Activated CD8-positive, alpha-beta memory T cell treated with anti-CD3 and anti-CD28 coated beads for 1 hour (primary cell): ENCODE results near the gene BRINP1.

Source experiments
- DNase-seq, 2 donors: peaks; one replicate each; pipeline ENCODE4 v3.0.0-alpha.2; 2020; ENCODE audit warnings: low read depth in 1 of 2; ENCODE audit errors: extremely low read depth in 1 of 2

The BRINP1 gene

DNA sequence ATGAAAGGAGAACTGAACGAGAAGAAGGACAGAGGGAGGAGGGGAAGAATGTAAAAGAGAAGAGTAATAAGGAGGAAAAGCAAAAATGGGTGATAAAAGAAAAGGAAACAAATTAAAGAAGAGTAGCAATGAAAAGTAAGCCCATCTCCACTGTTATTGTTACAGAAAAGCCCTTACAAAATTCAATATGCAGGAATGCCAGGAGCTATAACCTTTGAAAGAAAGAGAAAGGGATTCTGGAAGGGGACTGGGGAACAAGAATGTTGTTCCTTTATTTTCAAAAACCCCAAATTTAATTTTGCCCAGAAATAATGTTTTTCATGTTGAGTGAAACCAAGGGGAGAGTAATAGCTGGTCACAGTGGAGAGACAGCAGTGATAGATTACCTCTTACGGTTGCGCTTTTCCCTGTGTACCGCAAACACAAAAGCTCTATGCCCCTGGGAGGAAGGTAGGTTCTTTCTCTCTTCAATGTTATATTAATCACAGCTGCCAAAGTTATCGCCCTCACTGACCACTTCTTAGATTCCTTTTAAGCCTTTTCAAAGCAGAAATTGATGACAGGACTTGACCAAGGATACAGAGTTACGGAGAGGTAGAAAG lies 86.7 kb downstream of the BRINP1 start:
- no peak for DNase-seq

DNA sequence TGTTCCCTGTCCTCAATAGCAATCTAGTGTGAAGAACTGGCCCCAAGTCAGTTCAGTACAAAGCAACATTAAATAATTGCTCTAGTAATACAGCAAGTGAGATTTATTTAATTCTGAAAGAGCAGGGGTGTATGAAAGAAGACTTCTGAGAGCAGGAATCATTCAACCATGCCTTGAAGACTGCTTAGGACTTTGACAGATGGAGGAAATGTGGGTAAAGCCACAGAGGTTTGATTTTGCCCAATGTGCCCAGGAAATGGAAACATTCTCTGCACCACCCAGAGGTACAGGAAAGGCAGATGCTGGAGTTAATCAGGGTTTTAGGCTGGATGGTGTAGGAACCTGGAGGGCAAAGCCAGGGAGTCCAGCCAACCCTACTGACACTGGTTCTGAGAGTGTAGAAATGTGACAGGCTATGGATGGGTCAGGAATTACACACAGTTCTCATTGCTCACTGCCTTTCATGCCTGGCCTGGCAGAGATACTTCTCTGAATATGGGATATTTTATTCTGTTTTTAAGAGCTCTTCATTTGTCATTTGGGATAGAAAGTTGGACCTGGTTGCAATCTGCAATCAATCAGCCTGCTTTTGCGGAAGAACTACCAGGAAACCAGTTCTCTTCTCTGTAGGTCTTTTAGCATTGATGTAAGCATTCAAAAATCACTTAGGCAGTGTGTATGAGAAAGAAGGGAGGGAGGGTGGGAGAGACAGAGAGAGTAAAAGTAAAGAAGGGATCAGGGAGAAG lies 88.3 kb downstream of the BRINP1 start:
- DNase-seq = no peak

GRCh38 chr9:119278171-119278570 lies 91.1 kb downstream of the BRINP1 start:
- DNase-seq = no peak

DNA sequence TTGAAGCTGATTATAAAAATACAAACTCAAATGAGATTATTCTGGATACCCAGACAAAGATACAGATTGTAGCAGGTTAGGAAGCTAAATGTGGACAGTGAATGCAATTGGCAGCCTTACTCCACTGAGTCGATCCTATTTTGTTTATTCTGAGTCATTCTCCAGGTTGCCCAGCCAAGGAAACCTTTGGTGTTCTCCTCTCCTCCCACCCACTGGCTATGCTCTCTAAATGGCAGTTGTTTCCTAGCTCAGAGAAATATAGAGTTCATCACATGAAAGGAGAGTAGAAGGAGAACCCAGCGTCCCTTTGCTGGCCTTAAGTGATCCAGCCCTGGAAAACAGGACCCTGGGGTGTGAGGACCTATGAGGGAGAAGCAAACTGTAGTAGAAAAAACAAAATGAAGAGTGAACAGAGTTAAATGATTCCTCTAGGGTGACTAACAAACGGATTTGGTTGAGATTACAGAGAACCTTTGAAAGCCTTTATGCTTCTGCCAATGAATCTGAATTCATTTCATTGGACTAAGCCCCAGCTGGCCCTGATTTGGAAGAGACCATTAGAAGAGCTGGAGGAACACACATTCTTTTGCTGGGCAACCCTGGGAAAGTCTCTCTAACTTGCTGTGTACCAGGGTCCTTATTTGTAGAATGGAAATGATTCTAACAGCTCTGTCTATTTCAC lies 95.1 kb downstream of the BRINP1 start:
- DNase-seq = no peak

GRCh38 chr9:119273325-119273904 lies 95.8 kb downstream of the BRINP1 start:
- DNase-seq = no peak

DNA sequence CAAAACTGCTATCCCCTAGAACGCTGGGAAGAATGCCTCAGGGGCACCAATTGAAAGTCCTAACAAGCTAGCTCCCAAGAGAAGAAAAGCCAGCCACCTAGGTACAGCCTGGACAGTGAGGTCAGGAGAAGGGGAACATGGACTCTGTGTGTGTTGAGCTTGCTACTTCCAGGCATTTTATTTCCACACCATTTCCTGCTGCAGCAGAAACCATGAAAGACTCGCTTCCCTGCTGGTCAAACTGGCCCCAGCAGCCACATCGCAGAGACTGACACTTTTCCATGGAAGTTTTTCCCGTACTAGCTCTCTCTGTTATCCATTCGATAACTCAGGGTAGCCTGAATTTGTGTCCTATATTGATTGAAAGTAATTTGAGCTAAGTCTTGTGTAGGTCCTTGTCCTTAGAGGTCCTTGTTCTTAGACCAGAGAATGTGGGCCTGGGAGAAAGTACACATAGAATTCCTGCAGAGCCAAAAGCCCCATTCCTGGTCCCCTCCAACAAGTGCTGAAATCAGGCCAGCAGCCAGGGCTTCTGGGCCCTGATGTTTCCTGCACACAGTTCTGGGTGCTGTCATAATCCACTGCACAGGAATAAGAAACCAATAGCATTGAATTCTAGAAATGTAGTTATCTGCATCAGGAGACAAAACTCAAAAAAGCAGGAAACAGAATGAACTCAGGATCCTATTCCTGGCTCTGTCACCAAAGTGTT lies 96.6 kb downstream of the BRINP1 start:
- no peak for DNase-seq

GRCh38 chr9:119268985-119269384 lies 100.2 kb downstream of the BRINP1 start:
- no peak for DNase-seq

DNA sequence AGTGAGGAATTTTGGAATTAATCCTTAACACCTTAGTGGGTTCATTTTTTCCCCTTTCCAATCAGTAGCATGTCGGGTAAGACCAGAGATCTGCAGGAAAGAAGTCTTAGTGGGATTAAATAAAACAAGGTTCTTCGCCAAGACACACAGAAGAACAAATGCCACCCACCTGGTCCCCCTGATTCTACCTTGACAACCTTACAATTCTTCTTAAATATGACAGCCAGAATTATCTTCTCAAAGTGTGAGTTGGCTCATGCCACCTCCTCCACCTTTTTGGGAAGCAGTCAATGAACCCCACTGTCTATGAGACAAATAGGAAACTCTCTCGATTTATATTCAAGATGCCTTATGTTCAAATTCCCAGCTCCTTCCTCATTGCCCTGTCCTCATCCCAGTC lies 105.1 kb downstream of the BRINP1 start:
- no peak for DNase-seq

DNA sequence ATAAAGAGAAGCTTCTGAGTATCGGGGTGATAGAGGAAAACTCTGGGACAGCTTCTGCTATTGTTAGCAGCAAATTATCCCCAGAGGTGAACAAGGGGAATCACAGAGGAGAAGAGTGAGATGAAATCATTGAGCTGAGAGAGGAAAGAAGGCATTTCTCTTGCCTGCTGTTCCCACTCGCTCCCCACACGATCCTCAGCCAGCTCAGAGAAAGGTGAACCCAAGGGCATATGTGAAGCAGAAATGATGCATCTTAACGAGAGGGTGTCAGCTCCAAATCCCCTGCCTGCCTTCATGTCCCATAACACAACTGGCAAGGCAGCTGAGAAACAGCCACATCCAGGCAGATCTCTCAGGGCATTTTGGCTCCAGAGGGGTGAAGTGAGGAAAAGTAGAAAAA lies 111.6 kb downstream of the BRINP1 start:
- no peak for DNase-seq

DNA sequence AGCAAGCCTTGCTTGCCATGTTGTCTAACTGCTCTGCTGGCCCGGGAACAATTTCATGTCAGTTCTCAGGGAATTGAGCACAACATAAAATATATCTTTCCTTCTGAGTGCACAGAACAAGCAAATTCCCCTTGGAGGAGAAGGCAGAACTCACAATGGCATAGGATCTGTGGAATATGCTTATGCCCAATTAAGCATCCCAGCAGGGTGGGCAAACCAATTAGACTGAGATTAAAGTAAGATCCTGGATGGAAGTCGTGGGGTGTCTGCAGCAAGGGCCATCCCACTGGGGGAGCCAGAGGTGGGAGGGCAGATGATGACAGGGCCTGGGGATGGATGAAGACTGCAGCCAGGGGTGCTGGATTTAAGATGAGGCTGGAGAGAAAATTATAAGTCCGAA lies 114.1 kb downstream of the BRINP1 start:
- no peak for DNase-seq

- DNase-seq = no peak
Measured at GRCh38 chr9:119252671-119253299, 116.5 kb downstream of the BRINP1 start.

GRCh38 chr9:119251936-119252335 lies 117.3 kb downstream of the BRINP1 start:
- DNase-seq = no peak

DNA sequence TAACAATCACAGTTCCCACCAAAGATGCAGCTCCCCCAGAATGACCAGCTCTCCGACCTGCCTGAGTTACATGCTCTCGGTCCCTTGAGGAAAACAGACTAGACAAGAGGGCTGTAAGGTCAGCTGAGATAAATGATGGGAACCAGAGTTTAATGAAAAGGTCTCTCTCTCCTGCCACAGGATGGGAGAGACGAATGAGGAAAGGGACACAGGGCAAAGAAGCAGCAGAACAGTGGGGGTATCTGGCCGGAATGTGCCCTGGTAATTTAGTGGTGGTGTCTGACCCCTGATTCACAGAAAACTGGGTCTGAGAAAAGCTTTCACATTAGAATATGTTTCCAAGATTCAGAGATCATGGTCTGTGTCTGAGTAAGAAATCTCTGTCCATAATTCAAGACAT lies 118.5 kb downstream of the BRINP1 start:
- DNase-seq = no peak

DNA sequence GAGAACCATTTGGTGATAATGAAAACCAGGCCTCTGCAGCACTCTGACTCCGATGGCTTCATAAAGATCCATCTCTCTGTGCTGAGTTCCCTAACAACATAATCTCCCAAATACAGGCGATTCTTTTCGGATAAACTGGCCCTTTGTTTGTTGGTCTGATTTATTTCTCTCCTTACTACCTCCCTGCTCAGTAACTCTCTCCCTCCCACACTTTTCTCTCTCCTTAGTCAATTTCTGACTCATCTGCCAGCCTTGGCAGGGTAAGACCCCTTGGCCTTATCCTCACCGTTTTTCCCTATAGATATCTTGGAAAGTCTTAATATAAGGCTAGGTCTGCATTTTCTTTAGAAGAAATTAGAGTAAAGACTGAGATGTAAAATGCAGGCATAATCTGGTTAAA lies 128.7 kb downstream of the BRINP1 start:
- DNase-seq = no peak

DNA sequence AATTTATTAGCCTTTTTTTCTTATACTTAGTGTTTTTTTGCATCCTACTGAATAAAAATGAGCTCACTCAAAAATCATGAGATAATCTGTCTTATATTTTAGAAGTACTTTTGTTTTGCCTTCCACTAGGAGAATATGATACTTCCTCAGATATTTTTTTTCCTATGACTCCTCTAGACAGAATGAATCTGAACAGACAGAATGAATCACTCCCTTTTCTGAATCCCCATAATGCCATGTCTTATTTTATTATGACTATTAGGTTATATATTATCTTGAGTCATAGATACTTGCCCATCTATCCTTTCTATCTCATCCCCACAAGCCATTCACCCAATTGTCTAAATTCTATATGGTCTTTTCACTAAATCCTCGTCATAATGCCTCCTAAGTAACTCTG lies 134.6 kb downstream of the BRINP1 start:
- no peak for DNase-seq

DNA sequence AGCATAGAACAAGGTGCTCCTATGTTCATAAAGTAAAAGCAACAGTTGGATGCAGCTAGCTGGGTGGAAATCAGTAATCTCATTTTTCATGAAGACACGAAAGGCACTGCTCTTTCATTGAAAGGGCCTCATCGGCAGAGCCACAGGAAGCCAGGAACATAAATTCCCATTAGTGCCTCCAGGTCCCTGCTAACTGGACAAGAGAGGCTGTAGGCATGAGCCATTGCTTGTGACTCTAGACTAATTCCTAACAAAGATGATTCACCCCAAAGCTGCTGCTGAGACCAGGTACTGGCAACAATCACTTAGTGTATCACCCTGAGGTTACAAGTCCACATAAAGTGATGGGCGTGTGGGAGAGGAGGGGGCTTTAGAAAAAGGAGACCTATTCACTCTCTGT lies 141.8 kb downstream of the BRINP1 start:
- DNase-seq = no peak

DNA sequence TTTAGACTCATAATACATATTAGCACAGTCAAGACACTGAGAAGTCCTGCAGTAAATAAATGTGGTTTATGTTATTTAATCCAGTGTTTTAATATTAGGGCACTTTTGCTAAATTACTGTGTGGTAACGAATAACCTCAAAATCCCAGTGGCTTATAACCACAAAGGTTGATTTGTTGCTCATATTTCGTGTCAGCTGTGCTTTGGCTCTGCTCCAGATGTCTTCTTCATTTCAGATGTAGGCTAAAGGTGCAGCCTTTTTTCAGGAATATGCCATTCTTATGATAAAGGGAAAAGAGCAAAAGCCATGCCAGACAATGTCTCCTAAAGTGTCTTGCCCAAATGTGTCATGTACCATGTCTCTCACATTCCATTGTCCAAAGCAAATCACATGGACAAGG lies 144.8 kb downstream of the BRINP1 start:
- no peak for DNase-seq

GRCh38 chr9:119221276-119221675 lies 148.0 kb downstream of the BRINP1 start:
- DNase-seq = no peak

DNA sequence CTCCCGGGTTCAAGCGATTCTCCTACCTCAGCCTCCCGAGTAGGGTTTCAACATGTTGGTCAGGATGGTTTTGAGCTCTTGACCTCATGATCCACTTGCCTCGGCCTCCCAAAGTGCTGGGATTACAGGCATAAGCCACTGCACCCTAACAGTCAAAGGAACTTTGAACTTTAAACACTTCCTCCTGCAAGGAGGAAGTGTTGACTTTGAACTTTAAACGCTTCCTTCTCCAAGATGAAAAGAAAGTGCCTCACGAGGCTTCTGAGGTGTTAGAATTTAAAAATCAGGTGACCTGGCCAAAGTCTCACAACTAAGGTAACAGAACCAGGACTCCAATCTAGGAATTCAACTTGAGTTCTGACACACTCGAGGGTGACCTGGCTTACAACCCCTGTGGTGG lies 150.9 kb downstream of the BRINP1 start:
- DNase-seq = no peak

DNA sequence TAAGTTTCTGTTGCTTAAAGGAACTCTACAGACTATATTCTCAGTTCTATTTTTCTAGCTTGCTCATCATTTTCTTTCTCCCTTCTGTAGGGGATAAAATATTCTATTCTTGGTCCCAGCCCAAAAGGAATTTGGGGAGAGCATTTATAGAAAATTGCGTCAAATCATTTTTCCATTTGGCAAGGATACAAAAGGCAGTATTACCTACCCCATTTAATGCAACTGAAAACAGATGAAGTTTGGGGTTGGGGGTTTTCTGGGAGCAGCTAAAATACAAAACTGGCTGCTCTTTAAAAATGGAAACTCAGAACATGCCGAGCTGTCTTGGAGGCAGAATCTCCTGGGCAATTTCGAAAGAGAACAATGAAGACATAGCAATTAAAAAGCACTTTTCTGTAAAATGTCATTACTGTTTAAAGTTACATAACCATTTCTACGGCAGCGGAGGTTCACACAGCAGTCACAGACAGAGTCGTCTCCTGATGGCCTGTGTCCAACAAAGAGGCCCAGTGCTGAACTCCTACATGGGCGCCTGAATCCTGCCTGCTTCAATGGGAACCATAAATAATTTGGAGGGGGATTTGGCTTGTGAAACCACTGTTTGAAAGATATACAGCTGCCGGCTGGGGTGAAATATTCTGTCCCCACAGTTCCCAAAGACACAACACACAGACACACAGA lies 152.4 kb downstream of the BRINP1 start:
- DNase-seq = no peak
